Measurements from ENCODE around the gene MEIS2. TPM values are rescaled to one million over a fixed set of nuclear protein-coding genes. Genes with fewer than 3 reads are reported as not detected.

Gene MEIS2
- total RNA-seq, 4 donors from 2014 or later = 14.8 to 28.4 (median 20.4) TPM

DNA sequence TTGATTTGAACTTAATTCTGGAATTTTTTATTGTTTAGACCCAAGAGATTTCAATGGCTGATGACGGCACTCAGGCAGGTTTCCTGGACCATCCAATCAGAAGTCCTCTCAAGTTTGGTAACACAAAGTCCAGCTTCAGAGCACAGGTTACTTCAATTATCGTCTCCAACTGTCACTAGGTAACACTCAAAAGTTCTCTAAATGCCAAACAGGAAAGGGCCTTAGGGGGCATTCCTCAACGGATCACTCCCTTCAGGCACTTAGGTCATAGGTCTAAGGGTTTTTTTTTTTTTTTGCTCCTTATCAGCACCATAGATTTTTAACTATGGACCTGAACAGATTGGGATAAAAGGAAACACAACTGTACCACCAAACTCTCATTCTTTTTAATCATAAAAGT, 85.8 kb downstream of the MEIS2 start:
- no peaks in the 10 kb centered on the region for H3K9me3 ChIP-seq
- H3K27ac ChIP-seq = no peak overlapping the region
- no peaks in the 10 kb centered on the region for H3K36me3 ChIP-seq
- no peak overlapping the region for H3K4me3 ChIP-seq (replicated peaks in 1 of 3)
- TF ChIP-seq POLR2A (IDR thresholded peaks at IDR 0.05) = no peak
- TF ChIP-seq, protein P1, sequence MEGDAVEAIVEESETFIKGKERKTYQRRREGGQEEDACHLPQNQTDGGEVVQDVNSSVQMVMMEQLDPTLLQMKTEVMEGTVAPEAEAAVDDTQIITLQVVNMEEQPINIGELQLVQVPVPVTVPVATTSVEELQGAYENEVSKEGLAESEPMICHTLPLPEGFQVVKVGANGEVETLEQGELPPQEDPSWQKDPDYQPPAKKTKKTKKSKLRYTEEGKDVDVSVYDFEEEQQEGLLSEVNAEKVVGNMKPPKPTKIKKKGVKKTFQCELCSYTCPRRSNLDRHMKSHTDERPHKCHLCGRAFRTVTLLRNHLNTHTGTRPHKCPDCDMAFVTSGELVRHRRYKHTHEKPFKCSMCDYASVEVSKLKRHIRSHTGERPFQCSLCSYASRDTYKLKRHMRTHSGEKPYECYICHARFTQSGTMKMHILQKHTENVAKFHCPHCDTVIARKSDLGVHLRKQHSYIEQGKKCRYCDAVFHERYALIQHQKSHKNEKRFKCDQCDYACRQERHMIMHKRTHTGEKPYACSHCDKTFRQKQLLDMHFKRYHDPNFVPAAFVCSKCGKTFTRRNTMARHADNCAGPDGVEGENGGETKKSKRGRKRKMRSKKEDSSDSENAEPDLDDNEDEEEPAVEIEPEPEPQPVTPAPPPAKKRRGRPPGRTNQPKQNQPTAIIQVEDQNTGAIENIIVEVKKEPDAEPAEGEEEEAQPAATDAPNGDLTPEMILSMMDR (IDR thresholded peaks at IDR 0.05) = no peak
- H3K27me3 ChIP-seq = no peaks in the 10 kb centered on the region
- DNase-seq = no peak
- intact Hi-C loops (cut with DNase I) = no loop called here
- 61 to 67% methylated on average over 3 of the region's 3 CpGs for WGBS, 2 donors
- no peaks in the 10 kb centered on the region for H3K4me1 ChIP-seq

DNA sequence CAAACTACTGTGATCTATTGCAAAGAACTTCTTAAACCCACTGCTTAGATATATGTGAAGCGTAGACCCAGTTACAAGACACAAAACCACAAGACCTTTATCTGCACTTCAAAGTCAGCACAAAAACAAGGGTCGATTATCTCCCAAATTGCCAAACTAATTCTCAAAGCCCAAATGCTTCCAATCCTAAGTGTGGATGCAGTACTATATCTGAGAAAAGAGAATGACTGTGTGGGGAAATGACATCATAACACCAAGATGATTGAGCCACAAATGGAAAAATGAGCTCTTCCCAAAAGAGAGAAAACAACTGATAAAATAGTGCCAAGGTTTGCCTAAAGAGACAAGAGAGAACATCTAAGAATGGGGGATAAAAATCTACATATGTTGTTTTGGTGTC, 86.2 kb downstream of the MEIS2 start:
- H3K27ac ChIP-seq = no peak overlapping the region
- DNase-seq = no peak
- intact Hi-C loops (cut with DNase I) = no loop called here
- H3K4me1 ChIP-seq = no peaks in the 10 kb centered on the region
- no peaks in the 10 kb centered on the region for H3K9me3 ChIP-seq
- no peaks in the 10 kb centered on the region for H3K36me3 ChIP-seq
- H3K4me3 ChIP-seq (replicated peaks in 1 of 3) = no peak overlapping the region
- 46 to 48% methylated on average over 2 of the region's 2 CpGs for WGBS, 2 donors
- H3K27me3 ChIP-seq = no peaks in the 10 kb centered on the region
- TF ChIP-seq, protein P1 (IDR thresholded peaks at IDR 0.05) = no peak
- TF ChIP-seq POLR2A (IDR thresholded peaks at IDR 0.05) = no peak

DNA sequence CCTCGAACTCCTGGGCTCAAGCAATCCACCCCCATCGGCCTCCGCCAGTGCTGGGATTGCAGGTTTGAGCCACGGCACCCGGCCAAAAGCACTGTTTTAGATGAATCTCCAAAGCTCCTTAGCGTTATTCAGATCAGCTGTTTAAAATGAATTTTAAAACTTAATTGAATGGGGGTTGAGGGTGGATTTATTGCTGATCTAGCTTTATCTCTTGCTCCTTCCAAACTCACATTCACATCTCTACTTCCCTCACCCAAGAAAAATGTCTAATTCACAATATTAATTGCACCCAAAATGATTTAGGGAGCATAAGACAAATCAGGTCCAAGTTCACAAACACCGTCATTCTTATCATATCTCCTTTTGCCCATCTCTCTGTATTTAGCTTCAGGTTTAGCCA, 89.8 kb downstream of the MEIS2 start:
- TF ChIP-seq, protein P1 (IDR thresholded peaks at IDR 0.05) = no peak
- TF ChIP-seq POLR2A (IDR thresholded peaks at IDR 0.05) = no peak
- Histone ChIP-seq H3K27ac (no peak overlapping the region), H3K4me3 (replicated peaks in 1 of 3) (no peak overlapping the region), H3K9me3 (no peaks in the 10 kb centered on the region), H3K4me1 (no peaks in the 10 kb centered on the region), H3K27me3 (no peaks in the 10 kb centered on the region), H3K36me3 (no peaks in the 10 kb centered on the region)
- no peak for DNase-seq
- intact Hi-C loops (cut with DNase I) = no loop called here
- 96% methylated on average over 7 of the region's 7 CpGs for WGBS, 2 donors

GRCh38 chr15:37009288-37009687, 91.1 kb downstream of the MEIS2 start:
- H3K9me3 ChIP-seq = no peaks in the 10 kb centered on the region
- no peak for DNase-seq
- 94% methylated on average over 1 of the region's 1 CpG for WGBS, 2 donors
- H3K27ac ChIP-seq = no peak overlapping the region
- intact Hi-C loops (cut with DNase I) = no loop called here
- no peaks in the 10 kb centered on the region for H3K36me3 ChIP-seq
- no peaks in the 10 kb centered on the region for H3K27me3 ChIP-seq
- no peak overlapping the region for H3K4me3 ChIP-seq (replicated peaks in 1 of 3)
- no peaks in the 10 kb centered on the region for H3K4me1 ChIP-seq
- TF ChIP-seq, protein P1 (IDR thresholded peaks at IDR 0.05) = no peak
- no peak for TF ChIP-seq POLR2A (IDR thresholded peaks at IDR 0.05)

GRCh38 chr15:37008205-37008604, 92.1 kb downstream of the MEIS2 start:
- WGBS, 2 donors = 93 to 96% methylated on average over 3 of the region's 3 CpGs
- H3K4me1 ChIP-seq = no peaks in the 10 kb centered on the region
- DNase-seq = no peak
- H3K27me3 ChIP-seq = no peaks in the 10 kb centered on the region
- H3K9me3 ChIP-seq = no peaks in the 10 kb centered on the region
- no peak for TF ChIP-seq POLR2A (IDR thresholded peaks at IDR 0.05)
- TF ChIP-seq, protein P1 (IDR thresholded peaks at IDR 0.05) = no peak
- H3K4me3 ChIP-seq (replicated peaks in 1 of 3) = no peak overlapping the region
- H3K27ac ChIP-seq = no peak overlapping the region
- intact Hi-C loops (cut with DNase I) = no loop called here
- no peaks in the 10 kb centered on the region for H3K36me3 ChIP-seq

Measured in thyroid gland (tissue), 4 donors.